OCI-LY3 (cell line): ENCODE results near the gene PRIMA1.

ENCODE experiments used
- H2AFZ ChIP-seq: fragments of 200-600, 300-600 bp; shearing (Covaris generic); 2 replicates; pipeline ENCODE4 v1.6.0; 2014; ENCODE audit warnings: antibody characterized with exemption, low read depth, low read length
- H3K27ac ChIP-seq: fragments of 200-600, 300-600 bp; sonication (generic); 2 replicates; pipeline ENCODE4 v1.5.1; 2014; ENCODE audit warnings: mild to moderate bottlenecking, low read length, moderate library complexity, mixed read lengths
- H3K27me3 ChIP-seq: fragments of 200-600, 300-600 bp; sonication (generic); 2 replicates; pipeline ENCODE4 v1.6.1; 2014; ENCODE audit warnings: low read depth, low read length, mixed read lengths
- H3K36me3 ChIP-seq: fragments of 200-600, 300-600 bp; sonication (generic); replicated peaks from 2 replicates; pipeline ENCODE3; 2014; ENCODE audit warnings: low read depth, low read length, mixed read lengths
- H3K4me1 ChIP-seq: fragments of 300-600, 200-600 bp; sonication (generic); 2 replicates; pipeline ENCODE4 v1.6.1; 2014; ENCODE audit warnings: low read length, mixed read lengths
- H3K4me2 ChIP-seq: fragments of 200-600, 300-600 bp; sonication (generic); 2 replicates; pipeline ENCODE4 v1.6.1; 2014; ENCODE audit warnings: low read length, mixed read lengths
- H3K4me3 ChIP-seq: fragments of 300-600, 200-600 bp; sonication (generic); 2 replicates; pipeline ENCODE4 v1.5.1; 2014; ENCODE audit warnings: antibody characterized with exemption, mild to moderate bottlenecking, low read length, moderate library complexity
- H3K79me2 ChIP-seq: fragments of 300-600, 200-600 bp; shearing (Covaris generic); 2 replicates; pipeline ENCODE4 v1.6.1; 2014; ENCODE audit warnings: mild to moderate bottlenecking, low read length, mixed read lengths
- H3K9ac ChIP-seq: fragments of 300-600, 200-600 bp; shearing (Covaris generic); 2 replicates; pipeline ENCODE4 v1.6.0; 2014; ENCODE audit warnings: mild to moderate bottlenecking, low read length, moderate library complexity
- H3K9me3 ChIP-seq: fragments of 200-600, 300-600 bp; shearing (Covaris generic); 2 replicates; pipeline ENCODE4 v1.6.1; 2014; ENCODE audit warnings: low read length, mixed read lengths; ENCODE audit not compliant: insufficient read depth
- H4K20me1 ChIP-seq: fragments of 200-600, 300-600 bp; sonication (generic); 2 replicates; pipeline ENCODE4 v1.6.1; 2016; ENCODE audit warnings: low read length, mixed read lengths; ENCODE audit not compliant: insufficient read depth
- EZH2phosphoT487 ChIP-seq: fragments of 200-600 bp; shearing (Covaris generic); IDR thresholded peaks from 2 replicates; pipeline ENCODE4 v1.6.1; 2018; ENCODE audit warnings: antibody characterized with exemption, mixed run types, low read depth
- TF ChIP-seq, protein P1 (sequence below): fragments of 200-600, 300-600 bp; sonication (generic); IDR thresholded peaks from 2 replicates; pipeline ENCODE4 v1.5.1; 2014; ENCODE audit warnings: antibody characterized with exemption, low read length, low read depth

PRIMA1 gene

GRCh38 chr14:93785423-93785822 lies 2.9 kb downstream of the PRIMA1 start:
- H3K4me2 ChIP-seq = no peak overlapping the region
- TF ChIP-seq EZH2phosphoT487 = no peak
- no peaks in the 10 kb centered on the region for H3K4me1 ChIP-seq
- H3K36me3 ChIP-seq = no peaks in the 10 kb centered on the region
- no peak overlapping the region for H2AFZ ChIP-seq
- H3K9me3 ChIP-seq = no peaks in the 10 kb centered on the region
- no peaks in the 10 kb centered on the region for H4K20me1 ChIP-seq
- no peak overlapping the region for H3K27ac ChIP-seq
- no peak overlapping the region for H3K4me3 ChIP-seq
- H3K9ac ChIP-seq = no peak overlapping the region
- H3K79me2 ChIP-seq = no peaks in the 10 kb centered on the region
- peaks cover 14% of the 10 kb centered on the region; the same call in 1 of the 2 replicates for H3K27me3 ChIP-seq

GRCh38 chr14:93784878-93785277 lies 3.4 kb downstream of the PRIMA1 start:
- Histone ChIP-seq H3K4me2 (no peak overlapping the region), H3K36me3 (no peaks in the 10 kb centered on the region), H3K4me3 (no peak overlapping the region), H3K27ac (no peak overlapping the region), H4K20me1 (no peaks in the 10 kb centered on the region), H2AFZ (no peak overlapping the region), H3K27me3 (peaks cover 14% of the 10 kb centered on the region; the same call in 1 of the 2 replicates), H3K4me1 (no peaks in the 10 kb centered on the region), H3K9ac (no peak overlapping the region), H3K79me2 (no peaks in the 10 kb centered on the region), H3K9me3 (no peaks in the 10 kb centered on the region)
- TF ChIP-seq, protein P1, sequence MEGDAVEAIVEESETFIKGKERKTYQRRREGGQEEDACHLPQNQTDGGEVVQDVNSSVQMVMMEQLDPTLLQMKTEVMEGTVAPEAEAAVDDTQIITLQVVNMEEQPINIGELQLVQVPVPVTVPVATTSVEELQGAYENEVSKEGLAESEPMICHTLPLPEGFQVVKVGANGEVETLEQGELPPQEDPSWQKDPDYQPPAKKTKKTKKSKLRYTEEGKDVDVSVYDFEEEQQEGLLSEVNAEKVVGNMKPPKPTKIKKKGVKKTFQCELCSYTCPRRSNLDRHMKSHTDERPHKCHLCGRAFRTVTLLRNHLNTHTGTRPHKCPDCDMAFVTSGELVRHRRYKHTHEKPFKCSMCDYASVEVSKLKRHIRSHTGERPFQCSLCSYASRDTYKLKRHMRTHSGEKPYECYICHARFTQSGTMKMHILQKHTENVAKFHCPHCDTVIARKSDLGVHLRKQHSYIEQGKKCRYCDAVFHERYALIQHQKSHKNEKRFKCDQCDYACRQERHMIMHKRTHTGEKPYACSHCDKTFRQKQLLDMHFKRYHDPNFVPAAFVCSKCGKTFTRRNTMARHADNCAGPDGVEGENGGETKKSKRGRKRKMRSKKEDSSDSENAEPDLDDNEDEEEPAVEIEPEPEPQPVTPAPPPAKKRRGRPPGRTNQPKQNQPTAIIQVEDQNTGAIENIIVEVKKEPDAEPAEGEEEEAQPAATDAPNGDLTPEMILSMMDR = no peak
- TF ChIP-seq EZH2phosphoT487 = no peak

GRCh38 chr14:93780813-93781400 lies 7.4 kb downstream of the PRIMA1 start:
- H2AFZ ChIP-seq = no peak overlapping the region
- H3K27ac ChIP-seq = no peak overlapping the region
- H3K27me3 ChIP-seq = peaks cover 12% of the 10 kb centered on the region; the same call in 1 of the 2 replicates
- TF ChIP-seq, protein P1 = no peak
- no peak overlapping the region for H3K4me3 ChIP-seq
- no peaks in the 10 kb centered on the region for H3K36me3 ChIP-seq
- no peaks in the 10 kb centered on the region for H3K4me1 ChIP-seq
- no peaks in the 10 kb centered on the region for H4K20me1 ChIP-seq
- no peak overlapping the region for H3K9ac ChIP-seq
- H3K9me3 ChIP-seq = no peaks in the 10 kb centered on the region
- H3K4me2 ChIP-seq = no peak overlapping the region
- no peaks in the 10 kb centered on the region for H3K79me2 ChIP-seq

DNA sequence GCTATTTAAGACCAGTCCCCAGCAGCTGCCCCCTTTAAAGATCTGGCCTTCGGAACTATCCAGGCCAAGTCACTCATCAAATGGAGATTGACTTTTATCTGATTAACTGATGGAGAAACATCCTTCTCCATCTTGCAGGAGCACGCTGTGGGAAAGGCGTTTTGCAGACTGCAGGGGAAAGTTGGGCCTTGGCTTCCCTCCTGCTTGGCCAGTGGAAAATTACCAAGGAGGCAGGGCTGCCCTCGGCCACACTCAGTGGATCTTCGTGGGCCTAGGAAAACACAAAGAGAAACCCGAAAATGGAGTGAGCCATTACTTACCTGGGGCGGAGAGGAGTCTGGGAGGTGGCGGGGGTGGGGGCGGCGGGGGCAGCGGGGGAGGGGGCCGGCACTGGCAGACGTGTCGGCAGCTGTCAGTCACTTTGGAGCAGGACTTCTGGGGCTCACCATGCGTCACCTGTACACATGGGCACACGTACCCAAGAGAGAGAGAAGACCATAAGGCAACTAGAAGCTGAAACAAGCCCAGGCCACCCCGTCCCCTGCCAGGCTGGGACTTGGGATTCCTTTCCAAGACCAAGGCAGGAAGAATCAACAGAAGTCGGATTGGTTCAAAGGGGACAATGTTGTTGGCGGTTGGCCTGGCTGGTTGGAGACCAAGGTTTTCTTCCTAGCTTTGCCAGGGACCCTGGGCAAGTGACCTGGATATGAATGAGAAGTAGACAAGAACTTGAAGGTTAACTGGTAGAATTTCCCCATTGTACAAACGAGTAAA lies 9.2 kb downstream of the PRIMA1 start:
- Histone ChIP-seq H2AFZ (no peak overlapping the region), H3K4me1 (no peaks in the 10 kb centered on the region), H4K20me1 (no peaks in the 10 kb centered on the region), H3K36me3 (no peaks in the 10 kb centered on the region), H3K27ac (no peak overlapping the region), H3K9ac (no peak overlapping the region), H3K9me3 (no peaks in the 10 kb centered on the region), H3K79me2 (no peaks in the 10 kb centered on the region), H3K4me3 (no peak overlapping the region), H3K4me2 (no peak overlapping the region), H3K27me3 (0 out of 2 replicates have a peak, but pooled peaks cover 4% of the 10 kb centered on the region)
- TF ChIP-seq, protein P1 = no peak
- TF ChIP-seq EZH2phosphoT487 = no peak
